Spinal cord (tissue), 10 donors: ENCODE data around the gene NUDT14. TPM values are rescaled to one million over a fixed set of nuclear protein-coding genes. Genes with fewer than 3 reads are reported as not detected.

Experiments used
- DNase-seq, 6 donors: peaks; one replicate each; pipeline versions ENCODE4 v3.0.0 to v3.0.0-alpha.2; 2013 to 2015; ENCODE audit warnings: low spot score in 6 of 6, low read depth in 4 of 6
- H3K27ac ChIP-seq: one replicate; pipeline ENCODE4 v1.5.1; 2013; ENCODE audit warnings: low read depth, low read length, control low read depth
- H3K27me3 ChIP-seq: one replicate; pipeline ENCODE4 v1.6.1; 2013; ENCODE audit warnings: low read length; ENCODE audit not compliant: control insufficient read depth, insufficient read depth
- H3K36me3 ChIP-seq: one replicate; pipeline ENCODE4 v1.6.1; 2013; ENCODE audit warnings: low read length; ENCODE audit not compliant: control insufficient read depth, insufficient read depth
- H3K4me1 ChIP-seq: one replicate; pipeline ENCODE4 v1.6.1; 2013; ENCODE audit warnings: low read length; ENCODE audit not compliant: control insufficient read depth, insufficient read depth
- H3K4me3 ChIP-seq: one replicate; pipeline ENCODE4 v1.5.1; 2013; ENCODE audit warnings: low read depth, low read length, control low read depth
- H3K9me3 ChIP-seq: one replicate; pipeline ENCODE4 v1.6.1; 2013; ENCODE audit warnings: low read length; ENCODE audit not compliant: control insufficient read depth, insufficient read depth
- WGBS: methylation state at CpG from one replicate; pipeline ENCODE4 v1.1.5; 2013; ENCODE audit warnings: missing lambda C conversion rate; ENCODE audit not compliant: insufficient coverage; 5-methylcytosine and 5-hydroxymethylcytosine counted together
- polyA plus RNA-seq, 2 donors: library from polyadenylated mRNA; unstranded; fragments of 120-200 nt; gene quantifications; one replicate each; pipeline ENCODE4 v1.2.1, GENCODE V29; 2013; ENCODE audit not compliant: insufficient read length in 2 of 2
- small RNA-seq: library from RNA; depleted of rRNA; stranded (forward); fragments of <200 nt; gene quantifications from one replicate; pipeline ENCODE3, GENCODE V24; 2014; ENCODE audit warnings: low replicate concordance
- total RNA-seq, 2 donors: library from RNA; depleted of rRNA in 1 of 2; stranded (reverse); fragments of 120-200 nt in 1 of 2; fragments of >200 nt in 1 of 2; gene quantifications; one replicate each; pipeline versions ENCODE4 v1.2.3 to v1.2.4, GENCODE V29; 2013 to 2014
- donor health status: healthy.

The NUDT14 gene
- total and polyA plus RNA-seq, 4 donors = 10.3 to 55.0 (median 36.0) TPM

DNA sequence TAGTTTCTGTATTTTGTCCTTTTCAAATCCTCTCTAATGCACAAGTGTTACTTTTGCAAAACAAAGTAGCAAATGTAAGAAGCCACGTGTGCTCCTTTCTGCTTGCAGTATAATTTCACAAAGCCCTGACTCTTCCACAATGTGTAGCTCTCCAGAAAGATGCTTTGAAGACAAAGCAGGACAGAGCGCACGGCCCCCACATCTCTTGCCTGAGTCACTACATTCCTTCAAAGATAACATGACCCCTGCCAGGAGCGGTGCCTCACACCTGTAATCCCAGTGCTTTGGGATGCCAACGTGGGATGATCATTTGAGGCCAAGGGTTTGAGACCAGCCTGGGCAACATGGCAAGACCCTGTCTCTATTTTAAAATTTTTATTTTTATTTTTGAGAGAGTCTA lies 53.1 kb downstream of the NUDT14 start:
- Histone ChIP-seq H3K4me3 (no peak overlapping the region), H3K27ac (no peak overlapping the region), H3K27me3 (peaks cover 2% of the 10 kb centered on the region), H3K36me3 (no peaks in the 10 kb centered on the region), H3K4me1 (no peaks in the 10 kb centered on the region), H3K9me3 (peaks cover 1% of the 10 kb centered on the region)
- no peak for DNase-seq
- 70% methylated on average over 4 of the region's 5 CpGs for WGBS

DNA sequence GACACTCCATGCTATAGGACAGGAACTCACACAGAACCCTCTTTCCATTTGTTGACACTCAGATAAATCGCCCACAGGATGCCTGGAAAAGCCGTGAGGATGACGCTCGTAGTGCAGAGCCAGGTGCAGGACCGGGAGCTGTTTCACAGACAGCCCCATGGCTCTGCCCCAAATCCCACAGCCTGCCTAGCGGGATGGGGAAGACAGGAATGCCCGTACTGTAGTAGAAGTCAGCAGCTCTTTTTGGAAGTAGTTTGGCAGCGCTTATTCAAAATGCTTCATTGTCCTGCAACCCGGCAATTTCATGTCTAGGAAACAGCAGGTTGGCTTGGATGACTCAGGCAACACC lies 54.2 kb downstream of the NUDT14 start:
- Histone ChIP-seq H3K4me3 (no peak overlapping the region), H3K36me3 (no peaks in the 10 kb centered on the region), H3K27ac (no peak overlapping the region), H3K27me3 (peaks cover 2% of the 10 kb centered on the region), H3K4me1 (no peaks in the 10 kb centered on the region), H3K9me3 (peaks cover 5% of the 10 kb centered on the region)
- WGBS = 48% methylated on average over 9 of the region's 9 CpGs
- DNase-seq = peak in 1 of 6 donors; percentile 11

DNA sequence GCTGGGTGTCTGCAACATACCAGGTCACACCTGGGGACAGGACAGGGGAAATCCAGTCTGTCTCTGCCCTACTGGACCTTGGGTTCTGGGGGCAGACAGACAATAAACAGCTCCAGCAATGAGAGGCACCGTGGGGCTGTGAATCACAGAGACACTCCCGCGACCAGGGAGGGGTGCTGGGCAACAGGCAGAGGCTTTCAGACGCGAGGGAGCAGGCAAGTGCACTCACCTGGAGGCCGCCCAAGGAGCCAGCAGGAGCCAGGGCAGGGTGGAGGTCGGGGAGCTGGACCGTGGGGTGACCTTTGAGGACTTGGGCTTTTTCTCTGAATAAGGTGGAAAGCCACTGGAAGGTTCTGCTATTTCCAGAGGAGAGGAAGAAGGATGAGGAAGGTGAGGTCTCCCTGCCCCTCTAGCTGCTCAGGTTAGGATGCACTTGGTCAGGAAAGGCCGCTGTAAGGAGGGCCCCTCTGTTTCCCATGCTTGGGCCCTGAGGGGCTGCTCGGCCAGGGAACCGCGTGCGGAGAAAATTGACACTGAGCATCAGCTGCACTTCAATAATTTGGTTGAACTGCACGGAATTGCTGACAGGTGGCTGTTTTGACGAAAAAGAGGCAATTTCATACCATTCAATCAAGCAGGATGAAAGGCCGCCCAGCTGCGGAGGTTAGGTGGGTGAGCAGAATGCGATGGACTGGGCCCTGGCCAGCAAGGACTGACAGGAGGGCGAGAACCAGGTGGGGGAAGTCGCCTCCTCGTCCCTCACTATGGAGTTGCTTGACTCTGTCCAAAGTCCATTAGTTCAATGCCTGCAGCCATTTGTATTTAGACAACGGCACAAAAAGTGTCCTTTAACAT lies 54.8 kb downstream of the NUDT14 start:
- Histone ChIP-seq H3K27ac (no peak overlapping the region), H3K27me3 (peaks cover 2% of the 10 kb centered on the region), H3K9me3 (peaks cover 4% of the 10 kb centered on the region), H3K4me1 (no peaks in the 10 kb centered on the region), H3K36me3 (no peaks in the 10 kb centered on the region), H3K4me3 (no peak overlapping the region)
- 61% methylated on average over 20 of the region's 22 CpGs for WGBS
- DNase-seq = no peak

DNA sequence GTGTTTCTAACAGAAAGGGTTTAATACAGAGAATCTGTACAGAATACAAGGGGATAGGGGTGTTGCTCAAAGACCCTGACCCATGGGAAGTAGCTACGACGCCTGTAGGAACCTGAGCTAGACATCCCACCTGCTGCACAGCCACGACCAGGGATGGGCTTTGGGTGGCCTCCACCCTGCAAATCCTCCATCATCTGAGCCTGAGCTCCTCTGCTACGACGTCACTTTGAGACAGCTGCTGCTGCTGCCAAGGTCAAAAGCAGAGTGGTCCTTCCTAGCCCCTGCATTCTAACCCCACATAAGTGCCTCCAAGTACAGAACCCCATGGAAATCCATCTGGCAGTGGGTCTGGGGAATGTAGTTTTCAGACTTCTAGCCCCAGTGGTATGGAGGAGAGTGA lies 56.3 kb downstream of the NUDT14 start:
- Histone ChIP-seq H3K36me3 (no peaks in the 10 kb centered on the region), H3K9me3 (peaks cover 4% of the 10 kb centered on the region), H3K27ac (no peak overlapping the region), H3K4me1 (no peaks in the 10 kb centered on the region), H3K27me3 (peaks cover 2% of the 10 kb centered on the region), H3K4me3 (no peak overlapping the region)
- 67% methylated on average over 5 of the region's 5 CpGs for WGBS
- DNase-seq = no peak

DNA sequence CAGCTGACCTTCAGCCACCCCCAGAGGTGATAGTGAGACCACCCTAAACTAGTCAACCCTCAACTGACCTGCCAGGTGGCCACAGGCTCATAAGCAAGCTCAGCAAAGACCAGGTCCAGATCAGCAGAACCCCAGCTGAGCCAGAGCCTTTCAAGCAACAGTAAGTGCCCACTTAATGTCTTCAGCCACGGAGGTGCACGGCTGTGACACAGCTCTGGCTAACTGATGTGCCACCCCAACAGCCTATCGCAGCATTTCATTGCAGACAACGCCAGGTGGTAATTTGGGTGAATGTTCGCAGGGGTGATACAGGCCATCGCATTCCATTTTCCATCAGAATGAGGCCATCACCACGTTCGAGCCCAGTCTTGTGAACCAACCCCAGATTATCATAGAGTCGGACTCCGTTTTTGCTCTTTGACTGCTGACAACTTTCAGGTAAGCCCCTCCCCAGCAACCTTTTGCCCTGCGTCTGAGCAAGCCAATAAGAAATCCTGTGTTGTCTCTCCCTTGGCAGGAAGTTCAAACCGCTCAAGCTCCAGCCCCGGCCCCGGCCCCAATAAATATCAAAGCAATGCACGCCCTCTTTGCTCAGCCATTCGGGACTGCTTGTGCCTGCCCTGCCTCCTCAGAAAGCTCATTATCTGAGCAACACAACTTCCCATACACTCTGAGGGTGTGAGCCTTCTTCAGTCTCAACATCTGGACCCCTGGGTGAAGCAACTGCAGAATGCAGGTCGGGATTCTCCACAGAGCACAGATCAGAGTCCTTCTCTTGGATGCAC lies 56.9 kb downstream of the NUDT14 start:
- Histone ChIP-seq H3K36me3 (no peaks in the 10 kb centered on the region), H3K4me1 (no peaks in the 10 kb centered on the region), H3K27ac (no peak overlapping the region), H3K9me3 (peaks cover 4% of the 10 kb centered on the region), H3K27me3 (peaks cover 2% of the 10 kb centered on the region), H3K4me3 (no peak overlapping the region)
- whole genome bisulfite sequencing = 61% methylated on average over 15 of the region's 17 CpGs
- no peak for DNase-seq

DNA sequence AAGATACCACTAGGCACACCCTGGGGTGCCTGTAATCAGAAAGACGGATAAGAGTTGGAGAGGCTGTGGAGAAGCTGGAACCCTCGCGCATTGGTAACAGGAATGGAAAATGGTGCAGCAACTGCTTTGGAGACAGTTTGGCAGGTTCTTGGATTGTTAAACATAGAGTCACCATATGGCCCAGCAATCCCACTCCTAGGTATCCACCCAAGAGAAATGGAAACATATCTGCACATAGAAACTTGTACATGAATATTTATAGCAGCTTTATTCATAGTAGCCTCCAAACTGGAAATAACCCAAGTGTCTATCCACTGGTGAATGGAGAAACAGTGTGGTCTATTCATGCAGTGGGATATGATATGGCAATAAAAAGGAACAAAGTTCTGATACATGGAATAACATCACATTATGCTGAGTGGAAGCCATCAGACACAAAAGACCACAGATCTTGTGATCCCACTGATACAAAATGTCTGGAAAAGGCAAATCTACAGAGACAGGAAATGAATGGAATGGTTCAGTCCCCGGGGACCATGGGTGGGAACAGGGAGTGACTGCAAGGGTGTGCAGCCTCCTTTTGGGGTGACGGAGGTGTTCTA lies 57.9 kb downstream of the NUDT14 start:
- Histone ChIP-seq H3K4me1 (no peaks in the 10 kb centered on the region), H3K27ac (no peak overlapping the region), H3K36me3 (no peaks in the 10 kb centered on the region), H3K4me3 (no peak overlapping the region), H3K27me3 (peaks cover 2% of the 10 kb centered on the region), H3K9me3 (peaks cover 4% of the 10 kb centered on the region)
- WGBS = 92% methylated on average over 5 of the region's 5 CpGs
- DNase-seq = peak in 1 of 6 donors; percentile 76

Small RNA genes within 50 kb of the gene (small RNA-seq; reads per million reads assigned to genes)
- not detected for gene MIR6765

Other genes starting within 250 kb of the NUDT14 start
- 100 to 1,000 TPM in 1 of 2 donors, 10 to 100 TPM in 1; 39.3 to 102 TPM for gene AHNAK2, start 202.9 kb downstream of the NUDT14 start, total RNA-seq
- gene AHNAK2, start 202.9 kb downstream of the NUDT14 start, polyA plus RNA-seq = 10 to 100 TPM; 36.1 to 36.6 TPM
- 10 to 100 TPM; 10.9 to 18.1 TPM for gene CLBA1, start 195.5 kb downstream of the NUDT14 start, total RNA-seq
- 10 to 100 TPM; 16.8 to 23.8 TPM for gene CLBA1, start 195.5 kb downstream of the NUDT14 start, polyA plus RNA-seq
- 10 to 100 TPM in 1 of 2 donors, 1 to 10 TPM in 1; 9.6 to 16.6 TPM for gene CDCA4, start 160.2 kb downstream of the NUDT14 start, total RNA-seq
- 1 to 10 TPM; 7.1 to 9.1 TPM for gene CDCA4, start 160.2 kb downstream of the NUDT14 start, polyA plus RNA-seq
- gene GPR132, start 115.9 kb downstream of the NUDT14 start, total RNA-seq = 1 to 10 TPM in 1 of 2 donors, under 1 TPM in 1; 0.69 to 1.3 TPM
- 1 to 10 TPM in 1 of 2 donors, under 1 TPM in 1; 0.84 to 1.4 TPM for gene GPR132, start 115.9 kb downstream of the NUDT14 start, polyA plus RNA-seq
- 10 to 100 TPM; 17.3 to 18.0 TPM for gene JAG2, start 12.5 kb downstream of the NUDT14 start, total RNA-seq
- gene JAG2, start 12.5 kb downstream of the NUDT14 start, polyA plus RNA-seq = 10 to 100 TPM; 29.2 to 39.7 TPM
- gene BTBD6, start 67.2 kb upstream of the NUDT14 start, total RNA-seq = 10 to 100 TPM; 31.3 to 54.0 TPM
- 10 to 100 TPM; 56.9 to 59.1 TPM for gene BTBD6, start 67.2 kb upstream of the NUDT14 start, polyA plus RNA-seq
- gene BRF1, start 119.7 kb upstream of the NUDT14 start, total RNA-seq = 10 to 100 TPM; 49.3 to 54.6 TPM
- gene BRF1, start 119.7 kb upstream of the NUDT14 start, polyA plus RNA-seq = 10 to 100 TPM; 70.0 to 77.9 TPM
- gene PACS2, start 133.4 kb upstream of the NUDT14 start, total RNA-seq = 10 to 100 TPM; 69.2 to 98.5 TPM
- gene PACS2, start 133.4 kb upstream of the NUDT14 start, polyA plus RNA-seq = 100 to 1,000 TPM; 147 to 177 TPM
- 1 to 10 TPM in 1 of 2 donors, under 1 TPM in 1; 0.20 to 1.0 TPM for gene TEX22, start 217.2 kb upstream of the NUDT14 start, total RNA-seq
- 1 to 10 TPM; 2.8 to 4.8 TPM for gene TEX22, start 217.2 kb upstream of the NUDT14 start, polyA plus RNA-seq
- 10 to 100 TPM; 40.9 to 73.5 TPM for gene MTA1, start 238.5 kb upstream of the NUDT14 start, total RNA-seq
- 100 to 1,000 TPM; 178 to 202 TPM for gene MTA1, start 238.5 kb upstream of the NUDT14 start, polyA plus RNA-seq